HG03108 (cell line): ENCODE results near the gene CD79A.
"Not testable (repeated sequence)": the region's sequence is repeated elsewhere in the genome, so short reads cannot be mapped to it uniquely, and the experiment has no call there.

Experiments used
- ATAC-seq: cut with Tn5 transposase; IDR thresholded peaks from one replicate; pipeline ENCODE4 v1.9.1; 2021; ENCODE audit warnings: moderate library complexity; ENCODE audit not compliant: unreplicated experiment

Gene CD79A

DNA sequence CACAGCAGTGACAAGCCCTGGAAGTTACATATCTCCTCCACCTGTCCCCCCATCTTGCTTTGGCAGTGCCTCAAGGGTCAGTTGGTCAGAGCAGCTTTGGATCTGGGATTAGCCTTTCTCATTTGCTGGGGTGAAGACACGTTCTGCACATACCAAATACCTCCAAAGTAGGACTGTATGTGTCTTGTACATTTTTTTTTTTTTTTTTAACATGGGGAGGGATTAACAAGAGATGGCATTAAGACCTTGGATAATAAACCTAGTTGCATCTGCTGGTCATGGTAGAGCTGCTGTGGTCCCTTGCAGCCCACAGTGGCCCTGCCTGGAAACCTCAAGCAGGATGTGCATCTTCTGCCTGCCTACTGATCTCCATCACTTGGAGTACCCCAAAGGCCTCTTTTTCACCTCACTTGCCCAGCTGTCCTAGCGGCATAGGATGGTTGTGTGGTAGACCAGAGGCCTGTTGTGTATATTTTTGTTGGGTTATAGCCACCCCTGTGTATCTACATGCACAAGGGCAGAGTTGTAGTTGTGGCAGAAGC is 14.6 kb upstream of the CD79A start:
- no peak for ATAC-seq

DNA sequence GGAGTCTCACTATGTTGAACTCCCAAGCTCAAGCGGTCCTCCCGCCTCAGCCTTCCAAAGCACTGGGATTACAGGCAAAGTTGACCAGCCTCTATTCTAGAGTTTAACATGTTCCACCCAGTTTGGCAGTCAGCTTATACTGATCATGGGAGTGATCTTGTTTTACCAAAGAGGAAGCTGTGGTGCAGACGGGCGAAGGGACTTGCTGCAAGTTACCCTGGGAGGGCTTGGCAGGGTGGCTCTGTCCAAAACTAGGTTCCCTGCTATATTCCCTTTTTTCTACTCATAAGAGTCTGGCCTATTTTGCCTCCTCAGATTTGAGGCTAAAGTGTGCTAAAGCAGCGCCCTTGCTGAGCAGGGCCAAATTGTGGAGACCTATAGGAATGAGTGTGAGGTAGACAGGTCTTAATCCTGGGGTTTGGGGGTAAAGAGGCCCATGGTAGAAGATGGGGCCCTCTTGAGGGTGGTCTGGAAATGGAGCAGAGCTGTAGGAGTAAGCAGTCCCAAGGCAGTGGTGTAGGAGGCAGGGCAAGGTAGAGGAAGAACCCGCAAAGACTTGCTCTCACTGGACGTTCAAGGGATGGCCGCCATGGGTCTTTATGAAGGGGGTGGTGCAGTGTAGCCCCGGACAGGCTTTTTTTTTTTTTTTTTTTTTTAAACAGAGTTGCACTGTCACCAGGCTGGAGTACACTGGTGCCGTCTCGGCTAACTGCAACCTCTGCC is 13.7 kb upstream of the CD79A start:
- no peak for ATAC-seq

DNA sequence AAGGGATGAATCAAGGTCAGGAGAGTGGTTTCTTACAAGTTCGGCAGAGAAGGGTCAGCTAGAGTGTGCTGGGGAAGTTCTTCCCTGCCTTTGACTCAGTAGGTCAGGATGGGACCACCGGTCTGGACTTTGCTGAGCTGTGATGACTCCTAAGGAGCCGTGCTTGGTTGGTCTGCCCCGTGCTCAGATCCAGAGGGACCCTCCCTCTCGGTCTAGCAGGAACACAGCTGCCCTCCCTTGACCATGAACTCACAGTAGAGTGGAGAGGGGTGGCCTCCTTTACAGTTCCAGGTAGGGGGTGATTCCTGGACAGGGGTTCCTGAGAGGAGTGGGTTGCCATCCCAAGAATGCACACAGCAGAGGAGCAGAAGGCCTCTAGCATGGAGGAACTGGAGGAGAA is 12.7 kb upstream of the CD79A start:
- ATAC-seq = no peak

DNA sequence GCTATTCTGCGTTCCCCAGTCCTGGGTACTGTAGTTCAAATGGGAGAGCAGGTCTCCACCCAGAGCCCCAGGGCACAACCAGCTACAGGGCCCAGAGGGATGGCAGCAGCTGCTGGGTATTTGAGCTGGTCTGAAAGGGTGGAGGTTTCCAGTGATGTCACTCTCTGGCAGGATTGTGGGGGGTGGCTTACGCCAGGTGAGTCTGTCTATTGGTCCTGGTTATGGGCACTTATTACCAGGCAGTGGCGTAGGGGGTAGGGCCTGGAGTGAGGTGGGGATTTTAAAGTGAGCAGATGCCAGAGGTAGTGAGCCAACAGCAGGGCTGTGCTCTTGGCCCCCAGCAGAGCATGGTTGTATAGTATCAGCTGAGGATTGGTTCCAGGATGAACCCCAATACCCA is 10.8 kb upstream of the CD79A start:
- ATAC-seq = no peak

DNA sequence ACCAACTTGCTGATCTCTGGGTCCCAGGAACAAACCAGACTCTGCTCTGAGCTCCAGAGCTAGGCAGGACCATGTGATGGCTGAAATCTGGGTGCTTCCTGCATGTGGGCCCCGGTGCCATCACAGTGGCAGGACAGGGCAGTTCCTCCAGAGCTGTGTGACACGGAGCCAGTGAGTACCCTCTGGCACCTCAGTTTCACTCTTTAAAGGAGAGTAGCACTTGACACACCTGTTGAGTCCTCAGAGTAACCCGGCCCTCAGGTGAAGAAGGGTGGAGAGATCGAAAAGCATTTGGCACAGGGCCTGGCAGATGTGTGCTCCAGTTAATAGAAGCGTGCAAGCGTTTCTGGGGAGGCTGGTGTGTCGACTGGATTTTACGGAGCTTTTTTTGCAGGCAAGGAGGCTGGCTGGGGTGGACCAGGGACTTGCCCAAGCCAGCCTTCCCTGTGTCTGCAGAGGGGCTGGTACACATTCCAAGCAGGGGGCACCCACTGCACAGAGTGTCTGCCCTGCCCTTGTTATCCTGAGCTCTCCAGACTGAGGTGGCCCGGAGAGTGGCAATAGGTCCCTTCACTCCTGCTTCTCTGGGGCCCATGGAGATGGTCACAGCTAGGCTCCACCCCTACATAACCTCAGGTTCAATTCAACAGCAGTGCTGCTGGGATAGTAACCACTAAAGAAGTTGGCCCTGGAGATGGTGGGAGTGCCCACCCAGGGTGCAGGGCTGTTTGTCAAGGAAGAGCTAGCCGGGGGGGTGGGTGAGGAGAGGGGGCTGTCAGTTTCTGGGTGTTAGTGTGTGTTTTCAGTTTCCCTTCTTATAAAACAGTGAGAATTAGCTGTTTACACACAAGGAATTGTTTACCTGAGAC is 8.7 kb upstream of the CD79A start:
- ATAC-seq = no peak

DNA sequence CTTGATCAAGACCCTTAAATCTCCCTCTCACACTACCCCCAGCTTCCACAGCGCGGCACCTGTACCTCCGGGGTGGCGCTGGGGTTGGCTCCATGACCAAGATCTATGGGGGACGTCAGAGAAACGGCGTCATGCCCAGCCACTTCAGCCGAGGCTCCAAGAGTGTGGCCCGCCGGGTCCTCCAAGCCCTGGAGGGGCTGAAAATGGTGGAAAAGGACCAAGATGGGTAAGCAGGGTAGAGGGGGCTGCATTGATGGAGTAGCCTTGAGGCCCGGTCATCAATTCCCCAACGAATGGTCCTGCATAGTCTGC is 8.1 kb upstream of the CD79A start:
- ATAC-seq = no peak

DNA sequence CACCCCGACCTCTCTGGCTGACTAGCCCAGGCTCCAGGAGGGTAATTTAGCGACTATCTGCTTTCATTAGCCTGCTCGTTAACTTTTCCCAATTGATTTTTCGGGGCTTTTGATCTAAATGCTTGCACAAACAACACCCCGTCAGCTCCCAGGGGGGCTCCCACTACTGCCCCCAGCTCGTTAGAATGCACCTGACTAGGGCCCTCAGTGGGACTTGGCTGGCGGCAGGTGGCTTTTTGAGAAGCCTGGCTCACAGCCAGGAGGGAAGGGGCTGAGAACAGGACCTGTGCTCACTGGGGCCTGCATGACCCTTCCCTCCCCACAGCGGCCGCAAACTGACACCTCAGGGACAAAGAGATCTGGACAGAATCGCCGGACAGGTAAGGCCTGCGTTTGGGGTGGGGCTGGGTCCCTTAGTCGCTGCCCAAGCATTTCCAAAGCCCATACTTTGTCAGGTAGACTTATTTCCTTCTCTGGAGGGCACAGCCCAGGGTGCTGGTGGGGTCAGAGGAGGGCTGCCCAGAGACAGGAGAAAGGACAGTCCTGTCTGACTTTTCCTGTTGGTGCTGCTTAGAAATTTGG is 7.6 kb upstream of the CD79A start:
- no peak for ATAC-seq

DNA sequence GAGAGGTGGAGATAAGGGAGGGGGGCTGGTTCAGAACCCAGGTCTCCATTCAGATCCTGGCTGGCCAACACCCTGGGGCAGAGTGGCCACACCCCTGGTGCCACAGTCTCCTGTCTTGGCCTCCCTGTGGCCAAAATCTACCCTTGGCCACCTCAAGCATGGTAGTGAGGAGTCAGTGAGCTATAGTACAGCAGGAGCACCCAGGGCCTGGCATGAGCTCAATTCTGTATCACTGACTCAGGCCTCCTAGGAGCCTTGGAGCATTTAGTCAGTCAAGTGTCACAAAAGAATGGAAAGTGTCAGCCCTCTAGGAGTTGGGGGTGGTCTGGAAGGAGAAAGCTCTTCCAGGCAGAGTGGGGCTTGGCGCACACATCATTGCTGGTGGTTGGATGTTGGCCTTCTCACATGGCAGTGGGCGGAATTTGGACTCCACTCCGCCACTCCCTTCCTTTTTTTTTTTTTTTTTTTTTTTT is 6.6 kb upstream of the CD79A start:
- no peak for ATAC-seq

DNA sequence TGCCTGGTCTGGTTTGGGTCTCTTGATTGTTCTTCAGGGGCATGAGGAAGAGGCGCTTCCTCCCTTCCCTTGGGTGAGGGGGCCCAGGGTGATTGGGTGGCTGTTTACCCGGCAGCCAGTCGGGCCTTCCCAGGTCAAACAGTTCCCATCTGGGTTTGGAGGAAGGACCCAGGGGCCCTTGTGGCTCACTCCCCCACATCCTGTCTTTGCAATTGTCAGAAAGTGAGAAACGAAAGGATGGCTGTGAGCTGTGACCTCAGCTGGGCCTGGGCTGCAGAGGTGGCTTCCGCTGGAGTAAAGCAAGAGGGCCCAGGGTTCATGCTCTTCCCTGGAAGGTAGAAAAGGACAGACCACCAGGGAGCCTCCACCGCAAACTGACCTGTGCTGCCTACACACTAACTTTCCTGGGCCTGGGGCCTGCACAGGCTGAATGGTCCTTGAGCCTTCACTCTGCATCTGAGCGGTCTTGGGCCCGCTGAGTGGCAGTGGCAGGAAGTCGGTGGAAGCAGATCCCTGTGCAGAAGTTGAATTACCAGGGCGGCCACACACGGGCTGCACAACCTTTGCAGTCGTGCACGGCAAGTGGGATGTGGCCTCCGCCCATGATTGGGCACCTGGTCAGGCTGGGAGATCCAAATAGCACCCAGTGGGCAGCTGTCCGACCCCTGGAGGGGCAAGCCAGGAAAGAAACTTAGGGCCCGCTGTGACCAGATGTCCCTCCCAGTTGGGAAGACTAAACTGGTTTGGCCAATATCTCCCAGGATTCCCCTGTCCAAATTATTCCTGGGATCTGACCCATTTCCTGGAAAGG is 5.3 kb upstream of the CD79A start:
- ATAC-seq = peak; percentile 43

DNA sequence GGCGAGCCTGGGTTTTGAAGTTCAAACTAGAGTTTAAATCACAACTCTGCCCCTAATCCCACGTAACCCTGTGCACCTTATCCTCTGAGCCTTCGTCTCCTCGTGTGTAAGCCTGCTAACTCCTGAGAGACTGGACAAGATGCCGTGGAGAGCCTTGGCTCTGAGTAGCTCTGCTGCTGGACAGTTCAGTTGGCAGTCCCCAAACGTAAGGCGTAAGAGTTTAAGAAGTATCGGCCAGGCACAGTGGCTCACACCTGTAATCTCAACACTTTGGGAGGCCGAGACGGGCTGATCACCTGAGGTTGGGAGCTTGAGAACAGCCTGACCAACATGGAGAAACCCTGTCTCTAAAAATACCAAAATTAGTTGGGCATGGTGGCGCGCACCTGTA is 4.7 kb upstream of the CD79A start:
- no peak for ATAC-seq

DNA sequence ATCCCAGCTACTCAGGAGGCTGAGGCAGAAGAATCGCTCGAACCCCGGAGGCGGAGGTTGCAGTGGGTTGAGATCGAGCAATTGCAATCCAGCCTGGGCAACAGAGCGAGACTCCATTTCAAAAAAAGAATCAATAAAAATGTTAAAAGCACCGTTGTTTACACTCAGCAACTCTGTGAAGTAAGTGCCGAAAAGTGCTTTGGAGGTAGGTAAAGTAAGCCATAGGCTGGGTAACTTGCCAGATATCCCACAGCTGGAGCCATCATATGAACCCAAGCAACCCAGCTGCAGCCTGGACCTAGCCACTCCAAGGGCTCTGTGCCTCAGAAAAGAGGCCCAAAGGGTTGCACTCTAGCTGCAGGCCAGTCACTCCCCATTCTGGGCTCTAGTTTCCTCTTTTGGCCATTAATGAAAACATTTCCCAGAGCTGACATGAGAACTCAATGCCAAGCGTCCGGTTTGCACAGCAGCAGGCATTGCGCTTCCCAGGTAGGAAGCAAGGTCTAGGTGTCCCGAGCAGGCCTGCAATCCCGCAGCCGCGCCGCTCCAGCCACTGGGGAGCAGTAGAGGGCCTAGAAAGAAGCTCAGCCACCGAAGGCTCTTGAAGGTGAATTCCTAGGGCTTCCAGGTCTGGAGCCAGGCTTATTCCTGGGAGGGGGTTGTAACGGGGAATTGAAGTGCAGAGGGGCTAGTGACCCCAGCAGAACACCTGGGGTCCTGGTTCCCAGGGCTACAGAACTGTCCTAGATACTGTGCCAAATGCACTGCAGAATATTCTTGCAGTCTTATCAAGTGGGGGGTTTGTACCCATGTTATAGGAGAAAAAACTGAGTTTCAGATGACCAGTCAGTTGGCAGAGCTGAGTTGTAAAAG is 4.1 kb upstream of the CD79A start:
- ATAC-seq = no peak

DNA sequence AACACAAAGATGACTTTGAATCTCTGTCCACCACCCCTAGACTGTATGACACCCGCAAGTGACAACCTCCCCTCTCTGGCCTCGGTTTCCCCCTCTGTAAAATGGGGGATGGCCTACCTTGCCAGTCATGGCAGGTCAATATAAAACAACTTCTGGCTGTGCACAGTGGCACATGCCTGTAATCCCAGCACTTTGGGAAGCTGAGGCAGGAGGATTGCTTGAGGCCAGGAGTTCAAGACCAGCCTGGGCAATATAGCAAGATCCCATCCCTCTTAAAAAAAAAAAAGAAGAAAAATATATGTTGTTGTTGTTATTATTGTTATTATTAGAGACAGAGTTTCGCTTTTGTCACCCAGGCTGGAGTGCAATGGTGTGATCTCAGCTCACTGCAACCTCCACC is 1.1 kb upstream of the CD79A start:
- not testable (repeated sequence) for ATAC-seq

DNA sequence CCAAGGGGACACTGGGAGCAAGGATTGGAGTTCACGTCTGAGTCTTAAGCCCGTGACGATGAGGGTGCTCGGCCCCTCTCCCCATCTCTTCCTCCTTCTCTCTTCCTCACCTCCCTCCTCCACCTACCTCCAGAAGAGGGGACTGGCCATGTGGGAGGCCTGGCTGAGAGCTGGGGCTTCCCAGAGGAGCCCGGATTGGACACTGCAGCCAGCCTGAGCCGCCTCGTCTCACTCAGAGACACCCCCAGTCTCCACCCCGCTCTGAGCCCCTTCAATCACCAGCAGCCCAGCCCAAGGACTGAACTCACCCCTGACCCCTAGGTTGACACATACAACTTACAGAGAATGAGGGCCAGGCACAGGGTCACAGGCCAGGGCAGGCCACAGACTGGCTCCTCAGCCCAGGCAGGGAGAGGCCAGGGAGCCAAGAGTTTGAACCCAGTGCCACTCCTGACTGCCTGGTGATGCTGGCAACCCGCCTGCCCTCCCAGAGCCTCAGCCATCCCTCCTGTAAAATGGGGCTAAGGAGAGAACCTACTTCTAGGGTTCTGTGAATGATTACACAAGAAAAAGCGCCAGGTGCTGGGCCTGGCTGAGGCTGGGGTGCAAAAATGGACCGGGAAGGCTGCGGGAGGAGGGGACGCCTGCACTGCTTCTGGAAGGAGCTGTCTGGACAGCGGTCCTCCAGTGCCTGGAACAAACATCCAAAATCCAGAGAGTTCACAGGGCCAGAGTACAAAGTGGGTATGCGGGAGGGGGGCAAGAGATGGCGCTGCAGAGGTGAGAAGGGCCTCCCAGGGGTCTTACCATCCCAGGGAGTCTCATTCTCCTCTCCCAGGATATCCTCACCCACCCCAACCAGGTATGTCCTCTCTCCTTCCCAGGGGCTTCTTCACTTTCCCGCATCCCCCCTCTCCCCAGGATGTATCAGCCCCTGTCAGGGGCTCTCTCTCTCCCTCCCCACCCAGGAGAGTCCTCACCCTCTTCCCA is 1.1 kb downstream of the CD79A start:
- no peak for ATAC-seq

DNA sequence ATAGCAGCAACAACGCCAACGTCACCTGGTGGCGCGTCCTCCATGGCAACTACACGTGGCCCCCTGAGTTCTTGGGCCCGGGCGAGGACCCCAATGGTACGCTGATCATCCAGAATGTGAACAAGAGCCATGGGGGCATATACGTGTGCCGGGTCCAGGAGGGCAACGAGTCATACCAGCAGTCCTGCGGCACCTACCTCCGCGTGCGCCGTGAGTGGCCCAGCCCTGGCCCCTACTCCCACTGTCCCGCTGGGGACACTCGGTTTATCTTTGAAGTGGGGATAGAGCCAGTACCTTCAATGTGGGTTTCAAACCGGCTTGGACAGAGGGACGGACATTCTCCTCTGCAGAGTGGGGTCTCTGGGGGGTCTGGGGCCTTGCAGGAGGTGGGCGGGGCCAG is 2.0 kb downstream of the CD79A start:
- no peak for ATAC-seq

DNA sequence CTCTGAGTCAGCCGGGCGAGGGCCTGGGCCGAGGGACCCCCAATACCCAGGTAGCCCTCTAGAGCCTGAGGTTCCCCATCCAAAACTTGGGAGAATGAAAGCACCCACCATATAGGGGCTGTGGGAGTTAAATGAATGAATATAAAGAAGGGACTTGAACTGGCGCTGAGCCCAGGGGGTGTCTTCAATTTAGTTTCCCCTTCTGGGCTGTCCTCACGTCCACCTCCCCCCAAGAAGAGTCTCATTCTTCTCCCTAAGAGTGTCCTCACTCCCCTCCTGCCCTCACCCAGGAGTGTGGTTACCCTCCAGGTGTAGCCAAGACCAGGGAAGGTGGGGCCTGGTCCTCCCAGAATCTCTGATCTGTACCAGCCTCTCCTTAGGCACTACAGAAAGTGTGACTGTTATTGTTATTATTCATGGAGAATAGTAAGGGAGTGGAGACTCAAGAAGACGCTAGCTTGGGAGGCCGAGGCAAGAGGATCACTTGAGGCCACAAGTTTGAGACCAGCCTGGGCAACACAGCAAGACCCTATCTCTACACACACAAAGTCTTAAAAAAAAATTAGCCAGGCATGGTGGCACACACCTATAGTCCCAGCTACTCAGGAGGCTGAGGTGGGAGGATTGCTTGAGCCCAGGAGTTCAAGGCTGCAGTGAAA is 2.7 kb downstream of the CD79A start:
- no peak for ATAC-seq

DNA sequence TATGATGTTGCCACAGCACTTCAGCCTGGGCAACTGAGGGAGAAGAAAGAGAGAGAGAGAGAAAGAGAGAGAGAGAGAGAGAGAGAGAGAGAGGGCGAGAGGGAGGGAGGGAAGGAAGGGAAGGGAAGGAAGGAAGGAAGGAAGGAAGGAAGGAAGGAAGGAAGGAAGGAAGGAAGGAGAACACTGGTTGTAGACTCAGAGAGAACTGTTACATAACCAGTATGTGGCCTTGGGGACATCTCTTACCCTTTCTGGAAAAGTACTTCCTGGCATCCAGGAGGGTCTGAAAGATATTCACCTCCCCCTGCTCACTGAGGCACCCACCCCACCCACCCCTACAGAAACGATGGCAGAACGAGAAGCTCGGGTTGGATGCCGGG is 3.2 kb downstream of the CD79A start:
- ATAC-seq = no peak

DNA sequence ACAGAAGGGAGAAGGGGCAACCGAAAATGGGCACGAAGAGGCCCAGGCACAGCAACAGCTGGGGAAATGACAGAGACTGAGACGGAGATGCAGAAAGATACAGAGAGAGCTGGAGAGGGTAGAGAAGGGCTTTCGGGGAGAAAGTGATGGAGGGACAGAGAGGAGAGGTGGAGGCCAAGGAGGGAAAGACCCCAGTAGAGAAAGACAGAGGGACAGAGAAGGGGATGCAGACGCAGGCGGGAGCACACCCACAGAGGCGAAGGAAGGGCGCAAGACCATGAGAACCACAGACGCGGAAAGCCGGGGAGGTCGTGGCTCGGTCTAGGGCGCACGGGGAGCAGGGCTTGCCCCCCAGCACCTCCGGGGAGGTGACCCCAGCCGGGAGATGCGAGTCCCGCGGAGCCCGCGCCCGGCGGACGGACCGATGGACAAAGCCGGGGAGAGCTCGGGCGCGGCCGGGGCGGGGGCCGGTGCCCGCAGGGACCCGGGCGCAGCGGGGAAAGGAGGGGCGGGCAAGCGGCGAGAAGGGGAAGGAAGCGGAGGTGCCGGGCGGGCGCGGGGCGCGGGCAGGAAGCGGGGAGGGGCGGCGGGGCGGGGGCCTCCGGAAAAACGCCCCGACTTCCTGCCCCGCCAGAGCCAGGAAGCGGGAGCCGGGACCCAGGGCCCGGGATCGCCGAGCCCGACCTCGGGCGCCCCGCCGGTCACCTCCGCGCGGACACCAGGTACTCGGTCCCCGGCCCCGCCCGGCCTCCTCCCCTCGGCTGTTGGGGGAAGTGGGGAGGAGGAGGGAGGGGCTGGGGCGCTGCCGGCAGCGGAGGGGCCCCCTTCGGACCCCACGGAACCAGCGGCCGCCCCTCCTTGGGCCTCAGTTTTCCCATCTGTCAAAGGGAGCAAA is 5.7 kb downstream of the CD79A start, which contains the start of gene ARHGEF1:
Gene ARHGEF1, plus strand, starts transcription at position 617 of the 895 bp plus-strand sequence. CDS start 4,899 bp downstream, outside the sequence.
- ATAC-seq = no peak
